GM20431 (cell line): ENCODE measurements around the gene SAP30BP.
"Not testable (repeated sequence)": the region's sequence is repeated elsewhere in the genome, so short reads cannot be mapped to it uniquely, and the experiment has no call there.

Experiments used
- in situ Hi-C: fragments of 300-500 bp; cut with MseI, MboI; formaldehyde crosslinking; loops from one replicate; pipeline ENCODE4 v1.15.0; 2020; ENCODE audit warnings: low sequenced_read_pairs; ENCODE audit not compliant: unreplicated experiment

SAP30BP gene

GRCh38 chr17:75633486-75634375 lies 33.4 kb upstream of the SAP30BP start:
- in situ Hi-C loops = no loop called here

GRCh38 chr17:75634376-75634740 lies 32.8 kb upstream of the SAP30BP start:
- in situ Hi-C loops = no loop called here

DNA sequence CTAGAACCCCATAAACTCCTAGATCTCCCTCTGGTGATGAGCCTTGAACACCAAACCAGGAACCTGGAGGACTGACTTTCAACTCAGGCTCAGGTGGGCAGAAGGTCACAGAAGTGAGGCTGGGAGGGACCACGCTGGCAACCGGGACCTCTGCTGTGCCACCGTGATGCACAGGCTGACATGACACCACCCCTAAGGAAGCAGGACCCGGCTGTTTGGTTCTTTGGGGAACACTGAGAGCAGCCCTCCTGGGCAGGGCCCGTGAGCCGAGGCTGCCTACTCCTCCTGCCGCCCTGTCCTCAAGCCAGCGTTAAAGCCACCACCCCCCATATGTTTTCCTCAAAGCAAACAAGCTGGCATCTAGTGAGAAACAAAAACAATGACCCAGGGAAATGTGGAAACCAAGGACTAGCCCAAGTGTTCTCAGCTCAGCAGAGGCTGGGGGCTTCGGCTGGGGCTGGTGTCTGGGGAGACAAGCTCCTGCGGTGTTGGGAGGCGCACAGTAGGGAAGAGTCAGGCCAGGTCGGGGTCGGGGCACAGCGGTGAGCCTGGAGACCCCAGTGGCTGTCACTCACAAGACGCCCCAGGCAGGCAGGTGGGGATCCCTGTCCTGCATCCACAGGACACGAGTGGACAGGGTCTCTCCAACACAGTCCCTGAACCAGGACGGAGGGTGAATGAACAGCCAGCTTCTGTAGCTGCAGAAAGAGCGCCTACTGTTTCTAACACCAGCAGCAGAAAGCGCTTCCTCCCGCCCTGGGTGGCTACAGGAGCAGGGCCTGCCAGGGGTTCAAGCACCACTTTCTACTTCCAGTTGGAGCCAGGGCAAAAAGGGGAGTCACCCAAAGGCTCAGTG lies 32.2 kb upstream of the SAP30BP start:
- in situ Hi-C loops = no loop called here

DNA sequence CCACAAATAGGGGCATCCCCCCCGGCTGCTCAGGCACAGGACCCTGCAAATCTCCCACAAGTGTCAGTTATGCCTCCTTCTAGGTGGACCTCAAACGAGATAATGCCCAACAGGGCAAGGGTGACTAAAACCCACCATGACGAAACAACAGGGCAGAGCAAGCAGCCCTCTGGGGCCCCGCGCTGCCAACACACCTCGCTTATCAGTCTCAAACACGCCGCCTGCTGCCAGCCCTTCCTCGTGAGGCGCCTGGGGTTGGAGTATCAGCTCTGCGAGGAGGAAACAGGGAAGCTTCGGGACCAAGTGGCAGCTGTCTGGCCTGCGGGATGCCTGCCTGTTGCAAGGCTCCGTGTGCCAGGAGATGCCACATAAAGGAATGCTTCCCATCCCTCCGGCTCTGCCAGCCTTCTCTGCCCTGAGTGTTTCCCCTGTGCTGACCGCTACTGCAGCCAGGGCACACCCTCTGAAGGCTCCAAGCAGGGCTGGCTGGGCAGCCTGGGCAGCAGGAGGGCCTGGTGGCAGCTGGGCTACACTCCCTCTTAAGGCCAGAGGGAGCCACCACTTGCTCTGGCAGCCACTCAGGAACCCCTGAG lies 31.4 kb upstream of the SAP30BP start:
- in situ Hi-C loops = no loop called here

GRCh38 chr17:75636381-75637142 lies 30.6 kb upstream of the SAP30BP start:
- in situ Hi-C loops = no loop called here

DNA sequence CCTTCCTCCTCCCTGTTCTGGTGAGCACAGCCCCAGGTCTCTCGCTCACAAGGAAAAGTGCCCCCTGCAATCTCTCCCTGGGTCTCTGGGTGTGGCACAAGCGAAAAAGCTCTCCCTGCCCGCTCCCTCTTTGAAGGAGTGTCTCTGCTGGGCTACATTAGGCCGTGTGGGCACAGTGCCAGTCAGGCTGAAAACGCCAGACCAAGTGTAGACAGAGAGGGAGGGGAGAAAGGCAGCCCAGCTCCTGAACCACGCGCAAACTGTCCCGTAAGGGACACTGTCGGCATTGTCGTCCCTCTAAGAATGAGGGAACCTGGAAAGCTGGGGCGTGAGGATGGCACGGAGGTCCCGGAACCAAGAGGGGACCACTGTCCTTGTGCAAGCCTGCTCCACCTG lies 30.0 kb upstream of the SAP30BP start:
- in situ Hi-C loops = no loop called here

GRCh38 chr17:75637551-75637950 lies 29.6 kb upstream of the SAP30BP start:
- in situ Hi-C loops = no loop called here

GRCh38 chr17:75638039-75638438 lies 29.1 kb upstream of the SAP30BP start:
- in situ Hi-C loops = not testable (repeated sequence)

DNA sequence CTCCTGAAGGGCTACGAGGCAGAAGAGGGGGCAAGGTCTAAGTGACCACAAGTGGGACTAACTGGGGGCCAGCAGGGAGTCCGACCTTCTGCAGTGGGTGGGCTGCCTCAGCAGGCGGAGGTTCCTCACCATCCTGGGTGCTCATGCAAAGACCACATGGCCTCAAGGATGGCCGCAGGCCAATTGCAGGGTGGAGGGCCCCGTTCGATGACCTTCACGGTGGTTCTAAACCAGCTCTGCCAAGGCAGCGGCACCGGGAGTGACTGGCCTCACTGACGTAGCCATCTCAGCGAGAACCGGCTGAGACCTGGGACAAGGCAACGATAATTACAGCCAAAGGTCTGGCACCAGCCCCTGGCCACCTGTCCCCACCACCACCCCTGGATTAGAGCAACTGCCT lies 28.2 kb upstream of the SAP30BP start:
- in situ Hi-C loops = no loop called here

GRCh38 chr17:75639327-75639726 lies 27.8 kb upstream of the SAP30BP start:
- in situ Hi-C loops = no loop called here

GRCh38 chr17:75639771-75640555 lies 27.2 kb upstream of the SAP30BP start:
- in situ Hi-C loops = no loop called here

- in situ Hi-C loops = no loop called here
Measured at GRCh38 chr17:75640556-75641119, 26.5 kb upstream of the SAP30BP start.

GRCh38 chr17:75641343-75641742 lies 25.8 kb upstream of the SAP30BP start:
- in situ Hi-C loops = no loop called here

DNA sequence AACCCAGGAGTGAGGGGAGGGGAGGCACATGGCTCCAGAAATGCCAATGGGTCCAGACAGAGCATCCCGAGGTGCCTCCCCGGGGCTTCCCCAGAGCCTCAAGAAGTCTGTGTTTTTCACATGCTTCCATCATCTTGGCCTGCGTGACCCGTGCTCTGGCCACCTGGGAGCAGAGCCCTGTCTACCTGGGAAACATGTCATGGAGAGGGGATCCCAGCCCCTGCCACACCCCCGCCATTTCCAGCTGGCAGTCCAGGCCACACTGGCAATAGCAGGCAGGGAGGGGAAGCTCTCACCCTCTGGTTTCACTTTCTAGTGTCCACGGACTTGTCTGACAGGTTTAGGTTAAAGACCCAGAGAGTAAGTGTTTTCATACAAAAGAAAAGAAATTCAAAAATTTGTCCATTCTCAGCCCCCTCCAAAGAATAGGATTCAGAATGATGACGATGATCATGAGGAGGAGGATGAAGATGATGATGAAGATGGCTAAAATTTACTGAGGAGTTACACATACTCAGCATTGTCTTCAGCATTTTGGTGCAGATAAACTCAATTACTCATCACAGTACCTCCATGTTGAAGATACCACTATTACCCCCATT lies 24.9 kb upstream of the SAP30BP start:
- in situ Hi-C loops = no loop called here

DNA sequence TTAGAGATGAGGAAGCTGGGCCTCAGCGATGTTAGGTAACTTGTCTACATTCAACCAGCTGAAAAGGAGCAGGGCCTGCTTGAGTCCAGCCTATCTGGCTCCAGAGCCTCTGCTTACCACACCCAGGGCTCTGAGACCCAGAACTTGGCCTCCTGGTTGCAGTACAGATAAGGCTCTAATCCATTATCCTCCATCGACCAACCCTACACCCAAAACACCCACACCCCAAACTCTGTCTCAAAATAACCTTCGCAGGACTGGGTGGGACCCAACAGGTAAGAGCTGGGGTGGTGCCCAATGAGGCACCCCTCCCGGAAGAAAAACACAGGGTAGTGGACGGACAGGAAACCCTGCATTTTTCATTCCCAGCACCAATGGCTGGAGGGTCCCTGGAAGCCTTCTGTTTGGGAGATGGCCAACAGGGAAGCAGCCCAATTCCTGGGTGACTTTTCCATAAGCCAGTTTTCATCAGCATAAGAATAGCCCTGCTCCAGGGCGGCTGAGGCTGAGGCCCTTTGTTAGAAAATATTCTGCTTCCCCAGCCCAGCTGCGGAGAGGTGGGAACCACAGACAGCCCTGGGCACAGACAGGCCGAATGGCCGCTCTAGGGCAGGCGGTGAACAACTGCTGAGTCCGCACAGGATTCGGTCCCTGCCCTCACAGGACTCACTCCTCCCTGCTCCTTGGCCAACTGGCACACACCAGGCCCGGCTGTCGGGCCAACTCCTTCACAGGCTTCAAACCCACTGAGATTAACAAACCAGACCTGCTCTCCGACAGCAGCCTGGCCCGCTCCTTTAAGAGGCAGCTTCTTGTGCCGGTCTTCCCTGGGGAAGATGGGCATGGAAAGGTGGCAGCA lies 24.1 kb upstream of the SAP30BP start:
- in situ Hi-C loops = no loop called here

DNA sequence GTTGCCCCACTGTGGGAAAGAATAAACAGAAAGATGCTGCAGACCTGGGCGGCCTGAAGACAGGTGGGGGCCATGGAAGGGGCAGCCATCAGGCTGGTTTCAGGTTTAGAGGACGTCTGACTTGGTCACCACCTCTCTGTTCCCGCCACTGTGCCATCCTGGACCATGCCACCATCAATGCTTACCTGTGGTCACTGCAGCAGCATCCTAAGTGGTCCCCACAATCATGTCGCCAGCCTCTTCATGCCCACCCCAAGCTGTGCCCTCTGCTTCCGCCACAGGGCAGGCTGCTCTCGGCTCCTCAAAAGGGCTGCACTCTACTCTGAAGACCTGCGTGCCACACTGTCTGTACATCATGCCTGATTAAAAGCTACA lies 23.5 kb upstream of the SAP30BP start:
- in situ Hi-C loops = no loop called here

DNA sequence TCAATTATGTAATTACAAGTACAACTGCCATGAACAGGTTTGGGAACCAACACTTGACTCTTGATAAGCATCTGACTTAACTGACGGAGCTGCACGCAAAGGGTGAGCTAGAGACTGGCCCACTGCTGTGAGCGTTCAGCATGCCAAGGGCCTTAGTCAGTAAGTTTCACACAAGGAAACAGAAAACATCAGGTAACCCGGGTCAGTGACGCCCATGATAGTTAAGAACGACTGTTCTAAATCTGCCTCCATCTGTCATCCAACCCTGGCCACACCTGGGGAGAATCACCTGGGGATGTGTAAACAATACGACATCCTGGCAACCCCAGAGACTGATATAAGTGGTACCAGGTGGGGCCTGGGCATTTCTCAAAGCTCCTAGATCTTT lies 21.6 kb upstream of the SAP30BP start:
- in situ Hi-C loops = no loop called here
